ENCODE data around the gene GPR18. TPM values are rescaled to one million over a fixed set of nuclear protein-coding genes. Genes with fewer than 3 reads are reported as not detected.

Gene GPR18
- polyA plus RNA-seq, 1 donor (not counting 4 experiments of a cell fraction or from before 2014, with no cell fraction given): not detected

GRCh38 chr13:99289271-99289670, 31.1 kb upstream of the GPR18 start:
- H3K9me3 ChIP-seq (ENCODE audit: control insufficient read depth, low read depth, low read length): no peaks in the 10 kb centered on the region
- dilution Hi-C loops (cut with MboI; ENCODE audit: extremely low pct_ligation_motif_present, low sequenced_read_pairs): no loop called here
- FAIRE-seq (no peak), DNase-seq (ENCODE audit: low read depth, low spot score) (no peak)
- peaks cover 0 to 2% of the 10 kb centered on the region in 2 experiments for H3K36me3 ChIP-seq (ENCODE audit: control insufficient read depth in 2 of 2, extremely low read depth in 1 of 2, insufficient read depth in 2 of 2, low read length in 2 of 2)
- no peaks in the 10 kb centered on the region for H3K79me2 ChIP-seq (ENCODE audit: control insufficient read depth, insufficient read depth, low read length)
- no peak overlapping the region for H2AFZ ChIP-seq (ENCODE audit: control insufficient read depth, low read length)
- no peak overlapping the region for H3K4me2 ChIP-seq (ENCODE audit: control insufficient read depth, extremely low read depth, insufficient read depth, low read depth, low read length)
- H4K20me1 ChIP-seq (ENCODE audit: control insufficient read depth, extremely low read depth, insufficient read depth, low read length): peaks cover 3% of the 10 kb centered on the region
- no peaks in the 10 kb centered on the region for H3K9me1 ChIP-seq (ENCODE audit: control insufficient read depth, extremely low read depth, insufficient read depth, low read length)
- no peaks in the 10 kb centered on the region for H3K27me3 ChIP-seq (ENCODE audit: control insufficient read depth, extremely low read depth, insufficient read depth, low read length)
- no peak overlapping the region for H3K9ac ChIP-seq (ENCODE audit: control insufficient read depth, extremely low read depth, insufficient read depth, low read length)
- TF ChIP-seq CTCF (optimal IDR thresholded peaks at IDR 0.05 in 1 of 3, IDR thresholded peaks at IDR 0.05 in 1 of 3, conservative IDR thresholded peaks at IDR 0.05 in 1 of 3; ENCODE audit: extremely low read depth in 1 of 3, insufficient read depth in 2 of 3, low read length in 3 of 3): no peak
- H3K4me1 ChIP-seq (ENCODE audit: control insufficient read depth, extremely low read depth, insufficient read depth, low read length): peaks cover 13% of the 10 kb centered on the region
- no peak overlapping the region for H3K27ac ChIP-seq (ENCODE audit: control insufficient read depth, insufficient read depth, low read length)
- no peak overlapping the region for H3K4me3 ChIP-seq (ENCODE audit: control insufficient read depth in 2 of 3, extremely low read depth in 1 of 3, insufficient read depth in 2 of 3, low read depth in 1 of 3, low read length in 3 of 3)

- H3K79me2 ChIP-seq (ENCODE audit: control insufficient read depth, insufficient read depth, low read length): no peaks in the 10 kb centered on the region
Observed at GRCh38 chr13:99288089-99288488, 29.9 kb upstream of the GPR18 start.

More at GRCh38 chr13:99288089-99288488, 29.9 kb upstream of the GPR18 start:
- dilution Hi-C loops (cut with MboI; ENCODE audit: extremely low pct_ligation_motif_present, low sequenced_read_pairs): no loop called here
- Histone ChIP-seq H3K4me1 (ENCODE audit: control insufficient read depth, extremely low read depth, insufficient read depth, low read length) (peaks cover 13% of the 10 kb centered on the region), H4K20me1 (ENCODE audit: control insufficient read depth, extremely low read depth, insufficient read depth, low read length) (peaks cover 3% of the 10 kb centered on the region), H3K9ac (ENCODE audit: control insufficient read depth, extremely low read depth, insufficient read depth, low read length) (no peak overlapping the region), H3K27ac (ENCODE audit: control insufficient read depth, insufficient read depth, low read length) (no peak overlapping the region), H3K36me3 (ENCODE audit: control insufficient read depth in 2 of 2, extremely low read depth in 1 of 2, insufficient read depth in 2 of 2, low read length in 2 of 2) (peaks cover 0 to 2% of the 10 kb centered on the region in 2 experiments), H3K4me2 (ENCODE audit: control insufficient read depth, extremely low read depth, insufficient read depth, low read depth, low read length) (no peak overlapping the region), H3K4me3 (ENCODE audit: control insufficient read depth in 2 of 3, extremely low read depth in 1 of 3, insufficient read depth in 2 of 3, low read depth in 1 of 3, low read length in 3 of 3) (no peak overlapping the region), H3K9me1 (ENCODE audit: control insufficient read depth, extremely low read depth, insufficient read depth, low read length) (no peaks in the 10 kb centered on the region), H2AFZ (ENCODE audit: control insufficient read depth, low read length) (no peak overlapping the region), H3K9me3 (ENCODE audit: control insufficient read depth, low read depth, low read length) (no peaks in the 10 kb centered on the region), H3K27me3 (ENCODE audit: control insufficient read depth, extremely low read depth, insufficient read depth, low read length) (no peaks in the 10 kb centered on the region)
- TF ChIP-seq EZH2 (IDR thresholded peaks at IDR 0.05; ENCODE audit: low read length) (no peak), CTCF (optimal IDR thresholded peaks at IDR 0.05 in 1 of 3, IDR thresholded peaks at IDR 0.05 in 1 of 3, conservative IDR thresholded peaks at IDR 0.05 in 1 of 3; ENCODE audit: extremely low read depth in 1 of 3, insufficient read depth in 2 of 3, low read length in 3 of 3) (no peak)
- DNase-seq (ENCODE audit: low read depth, low spot score): no peak
- FAIRE-seq: no peak

All from keratinocyte (primary cell).